GM18511 (cell line): ENCODE results near the gene PLEKHA4.
"Not testable (repeated sequence)": the region's sequence is repeated elsewhere in the genome, so short reads cannot be mapped to it uniquely, and the experiment has no call there.

ENCODE experiments used
- ATAC-seq: cut with Tn5 transposase; IDR thresholded peaks from one replicate; pipeline ENCODE4 v1.9.1; 2021; ENCODE audit warnings: mild to moderate bottlenecking, moderate library complexity; ENCODE audit not compliant: unreplicated experiment

PLEKHA4 gene

DNA sequence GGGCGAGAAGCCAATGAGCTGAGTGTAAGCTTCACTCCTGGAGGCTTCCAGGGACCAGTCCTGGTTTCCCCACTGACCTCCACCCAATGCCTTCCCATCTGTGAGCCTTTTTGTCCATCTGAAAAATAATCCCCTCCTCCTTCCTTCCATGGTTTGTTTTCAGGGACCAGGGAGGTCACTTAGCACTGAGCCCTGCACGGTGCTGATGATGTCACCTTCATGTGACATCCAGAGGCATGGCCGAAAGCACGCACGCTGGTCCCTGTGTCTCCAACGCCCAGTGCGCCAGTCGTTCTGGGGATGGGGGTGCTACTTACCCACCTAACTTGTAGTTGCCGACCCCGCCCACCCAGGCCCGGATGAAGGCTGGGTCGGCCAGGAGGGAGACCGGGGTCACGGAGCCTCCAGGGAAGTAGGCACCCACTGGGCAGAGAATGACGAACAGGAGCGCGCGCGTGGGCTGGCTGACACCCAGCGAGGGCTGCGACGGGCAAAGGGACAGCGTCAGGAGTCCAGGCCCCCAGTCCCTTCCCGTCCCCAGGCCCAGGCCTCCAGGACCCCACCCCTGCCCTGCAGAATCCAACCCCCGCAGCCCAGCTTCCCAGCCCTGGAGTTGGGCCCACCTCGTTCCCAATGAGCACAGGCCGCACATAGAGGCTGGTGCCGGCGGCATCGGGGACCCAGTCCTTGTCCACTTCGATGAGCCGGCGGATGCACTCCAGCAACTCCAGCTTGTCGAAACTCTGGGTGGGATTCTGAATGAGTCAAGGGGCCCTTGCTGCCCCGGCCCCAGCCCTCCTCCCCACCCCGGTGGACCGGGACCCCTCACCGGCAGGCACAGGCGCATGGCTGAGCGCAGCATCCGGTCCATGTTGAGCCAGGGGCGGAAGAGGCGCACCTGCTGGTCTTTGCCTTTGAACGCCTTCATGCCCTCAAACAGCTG lies 68.8 kb downstream of the PLEKHA4 start:
- no peak for ATAC-seq

DNA sequence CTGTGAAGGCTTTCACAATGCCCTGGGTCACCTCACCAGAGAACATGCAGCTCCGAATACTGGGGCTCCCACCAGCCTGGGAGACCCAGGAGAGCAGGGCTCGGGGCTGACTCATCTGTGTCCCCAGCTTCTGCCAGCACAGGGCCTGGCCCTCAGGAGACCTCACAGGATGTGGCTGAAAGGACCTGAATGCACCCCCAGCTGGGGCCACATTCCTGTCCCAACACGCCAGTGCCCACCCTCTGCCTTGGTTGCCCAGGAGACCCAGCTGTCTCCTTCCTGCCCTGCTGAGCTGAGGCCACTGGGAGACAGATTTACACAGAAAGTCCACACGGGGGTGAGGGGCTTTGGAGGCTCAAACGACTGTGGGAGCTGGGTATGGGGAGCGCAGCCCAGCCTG lies 69.5 kb downstream of the PLEKHA4 start:
- no peak for ATAC-seq

DNA sequence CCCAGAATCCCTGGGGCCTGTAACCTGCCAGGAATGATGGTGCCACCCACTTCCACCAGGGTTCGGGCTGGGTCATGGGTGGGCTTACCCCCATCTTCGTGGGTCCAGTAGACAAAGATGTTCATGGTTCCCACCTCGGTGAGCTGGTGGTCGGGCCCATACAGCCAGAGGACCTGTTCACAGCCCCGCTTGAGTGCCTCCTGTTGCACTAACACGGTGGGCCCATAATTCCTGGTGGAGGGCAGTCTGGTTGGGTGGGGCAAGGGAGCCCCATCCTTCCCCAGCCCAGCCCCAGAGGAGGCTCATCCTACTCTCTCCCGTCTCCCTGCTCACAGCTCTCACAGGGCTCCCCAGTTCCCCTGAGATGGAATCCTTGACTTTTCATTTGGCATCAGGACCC lies 71.3 kb downstream of the PLEKHA4 start:
- no peak for ATAC-seq

DNA sequence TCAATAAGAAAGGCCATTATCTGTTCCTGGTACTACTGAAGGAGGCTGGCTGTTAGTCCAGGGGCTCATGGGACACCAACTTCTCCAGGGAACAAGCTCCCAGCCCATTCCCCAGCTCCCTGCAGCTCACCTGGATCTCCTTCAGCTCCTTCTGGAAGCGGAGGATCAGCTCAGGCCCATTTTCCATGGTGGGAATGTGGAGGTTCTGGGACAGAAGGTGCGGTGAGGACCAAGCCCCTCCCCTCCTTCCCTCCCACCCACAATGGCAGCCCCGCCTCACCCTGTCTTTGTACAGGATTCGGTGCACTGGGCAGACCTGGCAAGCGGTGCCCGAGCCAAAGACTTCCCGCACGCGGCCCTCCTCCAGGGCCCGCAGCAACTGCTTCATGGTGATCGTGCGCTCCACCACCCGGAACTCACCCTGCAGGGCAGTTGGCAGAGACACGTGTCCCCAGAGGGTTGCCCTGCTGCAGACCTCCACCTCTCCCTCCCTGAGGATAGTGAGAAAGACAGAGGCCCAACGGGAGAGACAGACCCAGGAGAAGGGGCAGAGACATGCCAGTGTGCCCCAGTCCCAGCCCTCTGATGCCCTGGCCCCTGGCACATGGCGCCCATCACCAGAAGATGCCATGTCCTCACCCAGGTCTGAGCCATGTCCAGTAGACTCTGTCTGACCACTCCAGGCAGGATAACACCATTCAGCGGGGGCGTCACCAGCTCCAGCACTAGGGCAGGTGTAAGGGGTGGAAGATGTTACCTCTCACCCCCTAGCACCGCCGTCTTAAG lies 71.9 kb downstream of the PLEKHA4 start:
- ATAC-seq = no peak

DNA sequence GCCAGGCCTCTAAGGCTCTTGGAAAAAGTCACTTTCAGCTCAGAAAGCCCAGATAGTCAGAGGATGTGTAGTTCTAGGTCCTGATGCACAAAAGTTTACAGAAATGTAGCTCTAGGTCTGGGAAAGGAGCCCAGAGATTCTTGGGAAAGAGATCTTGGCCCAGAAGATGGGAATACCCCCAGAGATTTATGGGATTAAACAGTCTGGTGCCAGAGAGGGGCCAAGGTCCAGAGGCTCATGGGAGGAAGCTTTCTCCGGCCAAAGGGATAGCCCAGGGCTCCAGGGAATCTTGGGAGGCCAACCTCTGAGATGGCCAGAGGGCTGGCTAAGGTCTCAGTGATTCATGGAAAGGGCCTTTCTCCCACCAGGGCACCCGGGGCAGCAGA lies 72.7 kb downstream of the PLEKHA4 start:
- ATAC-seq = no peak

DNA sequence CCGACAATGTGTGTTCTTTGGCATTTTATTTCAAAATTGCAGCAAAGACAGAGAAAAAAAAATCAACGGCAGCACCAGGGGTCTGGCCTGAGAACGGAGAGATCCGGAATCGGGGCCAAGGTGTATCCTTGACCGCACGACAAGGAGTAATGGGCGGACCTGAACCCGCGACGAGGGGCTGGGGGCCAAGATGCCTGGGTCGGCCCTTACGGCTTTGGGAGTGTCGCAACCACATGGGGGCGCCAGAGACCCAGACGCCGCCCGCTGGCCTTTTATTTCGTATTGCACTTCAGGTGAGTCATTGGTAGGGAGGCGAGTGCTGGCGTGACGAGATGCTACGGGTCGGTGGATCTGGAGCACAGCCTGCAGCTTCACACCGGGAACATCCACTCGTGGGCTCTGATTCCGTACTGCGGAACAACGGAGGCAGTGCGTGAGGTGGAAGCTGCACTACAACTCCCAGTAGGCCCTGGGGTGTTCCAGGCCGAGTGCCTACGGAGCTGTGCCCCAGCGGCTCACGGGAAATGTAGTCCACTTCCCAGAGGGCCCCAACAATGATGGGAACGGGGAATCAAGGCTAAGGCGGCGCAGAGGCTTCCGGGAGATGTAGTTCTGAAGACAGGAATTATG lies 73.2 kb downstream of the PLEKHA4 start:
- no peak for ATAC-seq

DNA sequence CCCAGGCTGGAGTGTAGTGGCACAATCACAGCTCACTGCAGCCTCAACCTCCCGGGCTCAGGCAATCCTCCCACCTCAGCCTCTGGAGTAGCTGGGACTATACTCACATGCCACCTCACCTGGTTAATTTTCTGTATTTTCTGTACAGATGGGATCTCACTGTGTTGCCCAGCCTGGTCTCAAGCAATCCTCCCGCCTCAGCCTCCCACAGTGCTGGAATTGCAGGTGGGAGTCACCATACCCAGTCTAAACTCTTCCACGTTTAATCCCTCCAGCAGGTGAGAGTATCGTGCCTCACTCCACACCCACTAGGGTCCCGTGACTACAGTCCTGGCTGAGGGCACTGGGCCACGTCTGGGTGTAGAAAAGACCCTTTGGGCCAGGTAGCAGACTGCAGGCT lies 74.1 kb downstream of the PLEKHA4 start:
- no peak for ATAC-seq

DNA sequence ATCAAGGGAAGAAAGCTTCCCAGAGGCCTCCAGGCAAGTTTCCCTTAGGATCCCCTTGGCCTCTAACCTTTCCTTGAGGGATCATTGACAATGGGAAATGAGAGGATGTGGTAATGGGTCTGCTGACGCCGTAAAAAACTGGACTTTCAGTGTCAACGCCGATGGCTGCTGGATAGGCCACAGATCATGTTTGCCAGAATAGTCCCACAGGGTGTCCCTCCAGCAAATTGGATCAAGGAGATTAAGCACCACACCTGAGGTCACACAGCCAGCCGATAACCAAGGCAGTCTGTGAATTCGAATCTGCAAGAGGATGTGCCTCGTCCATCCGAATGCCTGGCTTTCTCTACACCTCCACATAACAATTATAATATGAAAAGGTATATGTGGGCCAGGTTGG lies 75.1 kb downstream of the PLEKHA4 start:
- ATAC-seq = no peak

DNA sequence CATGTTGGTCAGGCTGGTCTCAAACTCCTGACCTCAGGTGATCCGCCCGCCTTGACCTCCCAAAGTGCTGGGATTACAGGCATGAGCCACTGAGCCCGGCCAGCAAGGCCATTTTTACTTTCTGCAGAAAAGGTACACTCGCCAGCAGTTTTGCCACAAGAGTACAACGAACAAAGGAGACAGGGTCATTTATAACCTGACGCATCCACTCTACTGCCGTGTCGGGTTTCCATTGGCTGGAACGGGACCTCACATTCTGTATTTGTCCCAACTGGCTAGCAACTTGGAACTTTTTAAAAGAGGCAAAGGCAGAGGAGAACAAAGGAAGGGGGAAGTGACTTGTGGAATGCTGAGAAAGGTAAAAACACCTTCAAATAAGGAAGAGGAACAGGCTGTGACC lies 81.1 kb downstream of the PLEKHA4 start:
- ATAC-seq = not testable (repeated sequence)
